ENCODE measurements around the gene TPI1. TPM values are rescaled to one million over a fixed set of nuclear protein-coding genes. Genes with fewer than 3 reads are reported as not detected.

Gene TPI1
- total RNA-seq, 1 donor from 2014 or later: 2,208 TPM

GRCh38 chr12:6834254-6834653 is 33.1 kb upstream of the TPI1 start:
- no peak for DNase-seq (ENCODE audit: low read depth)
- no peak overlapping the region for H3K4me3 ChIP-seq (ENCODE audit: low read depth, low read length)
- TF ChIP-seq, protein P1, sequence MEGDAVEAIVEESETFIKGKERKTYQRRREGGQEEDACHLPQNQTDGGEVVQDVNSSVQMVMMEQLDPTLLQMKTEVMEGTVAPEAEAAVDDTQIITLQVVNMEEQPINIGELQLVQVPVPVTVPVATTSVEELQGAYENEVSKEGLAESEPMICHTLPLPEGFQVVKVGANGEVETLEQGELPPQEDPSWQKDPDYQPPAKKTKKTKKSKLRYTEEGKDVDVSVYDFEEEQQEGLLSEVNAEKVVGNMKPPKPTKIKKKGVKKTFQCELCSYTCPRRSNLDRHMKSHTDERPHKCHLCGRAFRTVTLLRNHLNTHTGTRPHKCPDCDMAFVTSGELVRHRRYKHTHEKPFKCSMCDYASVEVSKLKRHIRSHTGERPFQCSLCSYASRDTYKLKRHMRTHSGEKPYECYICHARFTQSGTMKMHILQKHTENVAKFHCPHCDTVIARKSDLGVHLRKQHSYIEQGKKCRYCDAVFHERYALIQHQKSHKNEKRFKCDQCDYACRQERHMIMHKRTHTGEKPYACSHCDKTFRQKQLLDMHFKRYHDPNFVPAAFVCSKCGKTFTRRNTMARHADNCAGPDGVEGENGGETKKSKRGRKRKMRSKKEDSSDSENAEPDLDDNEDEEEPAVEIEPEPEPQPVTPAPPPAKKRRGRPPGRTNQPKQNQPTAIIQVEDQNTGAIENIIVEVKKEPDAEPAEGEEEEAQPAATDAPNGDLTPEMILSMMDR (conservative IDR thresholded peaks at IDR 0.05; ENCODE audit: low read depth, low read length): no peak

GRCh38 chr12:6834873-6835272 is 32.5 kb upstream of the TPI1 start:
- DNase-seq (ENCODE audit: low read depth): no peak
- TF ChIP-seq, protein P1 (conservative IDR thresholded peaks at IDR 0.05; ENCODE audit: low read depth, low read length): no peak
- H3K4me3 ChIP-seq (ENCODE audit: low read depth, low read length): no peak overlapping the region

- no peak for DNase-seq (ENCODE audit: low read depth)
- TF ChIP-seq, protein P1 (conservative IDR thresholded peaks at IDR 0.05; ENCODE audit: low read depth, low read length): no peak
- no peak overlapping the region for H3K4me3 ChIP-seq (ENCODE audit: low read depth, low read length)
Measured at GRCh38 chr12:6836851-6837250, 30.5 kb upstream of the TPI1 start.

DNA sequence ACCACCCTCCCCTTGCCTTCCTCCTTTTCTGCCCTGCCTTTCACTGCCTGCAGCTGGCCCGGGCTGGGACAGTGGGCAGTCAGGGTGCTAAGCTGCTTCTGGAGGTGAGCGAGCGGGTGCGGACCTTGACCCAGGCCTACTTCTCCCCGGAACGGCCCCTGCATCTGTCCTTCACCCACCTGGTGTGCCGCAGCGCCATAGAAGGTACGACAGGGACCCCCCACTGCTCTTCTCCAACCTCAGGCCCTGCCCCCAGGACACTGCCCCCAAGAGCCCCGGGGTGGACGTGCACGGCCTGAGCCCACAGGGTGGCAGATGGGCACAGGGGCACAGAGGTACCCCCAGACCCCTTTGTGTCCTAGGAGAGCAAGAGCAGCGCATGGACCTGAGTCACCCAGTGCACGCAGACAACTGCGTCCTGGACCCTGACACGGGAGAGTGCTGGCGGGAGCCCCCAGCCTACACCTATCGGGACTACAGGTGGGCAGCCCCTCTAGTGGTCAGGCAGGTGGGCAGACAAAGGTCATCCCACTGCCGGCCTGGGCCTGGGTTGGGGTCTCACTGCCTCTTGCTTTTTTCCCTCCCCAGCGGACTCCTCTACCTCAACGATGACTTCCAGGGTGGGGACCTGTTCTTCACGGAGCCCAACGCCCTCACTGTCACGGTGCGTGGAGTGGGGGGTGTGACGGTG is 29.8 kb upstream of the TPI1 start:
- H3K4me3 ChIP-seq (ENCODE audit: low read depth, low read length): no peak overlapping the region
- DNase-seq (ENCODE audit: low read depth): no peak
- TF ChIP-seq, protein P1 (conservative IDR thresholded peaks at IDR 0.05; ENCODE audit: low read depth, low read length): no peak

GRCh38 chr12:6838854-6839253 is 28.5 kb upstream of the TPI1 start:
- no peak overlapping the region for H3K4me3 ChIP-seq (ENCODE audit: low read depth, low read length)
- no peak for DNase-seq (ENCODE audit: low read depth)
- TF ChIP-seq, protein P1 (conservative IDR thresholded peaks at IDR 0.05; ENCODE audit: low read depth, low read length): no peak

DNA sequence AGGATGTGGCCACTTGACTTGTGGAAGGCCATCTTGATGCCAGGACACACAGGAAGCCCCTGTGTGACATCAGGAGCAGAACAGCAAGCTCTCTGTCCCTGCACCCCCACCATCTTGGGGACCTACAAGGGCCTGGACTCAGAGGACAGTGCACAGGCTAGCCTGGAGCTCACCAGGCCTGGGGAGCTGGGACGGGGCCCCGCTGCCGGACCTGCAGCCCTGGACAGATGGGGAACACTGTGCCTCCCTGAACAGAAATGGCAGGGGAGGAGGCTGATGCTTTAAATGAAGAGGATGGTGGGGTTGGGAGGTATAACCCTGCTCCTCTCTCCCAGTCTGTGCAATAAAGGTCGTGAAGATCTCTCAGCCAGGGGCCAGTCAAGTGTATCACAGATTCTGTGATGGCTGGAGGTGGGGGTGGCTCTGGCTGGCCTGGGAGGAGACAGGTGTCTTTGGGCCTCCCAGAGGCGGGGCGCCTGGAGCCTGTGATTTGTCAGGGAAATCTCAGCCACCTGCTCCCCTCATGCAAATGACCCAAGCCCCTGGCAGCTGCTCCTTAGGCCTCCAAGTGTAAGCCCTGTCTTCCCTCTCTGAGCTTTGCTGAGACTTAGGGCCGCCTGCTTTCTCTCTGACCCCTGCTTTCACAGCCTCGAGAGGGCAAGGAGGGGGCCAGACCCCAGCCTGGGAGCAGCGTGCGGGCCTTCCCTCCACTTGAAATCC is 27.7 kb upstream of the TPI1 start:
- TF ChIP-seq, protein P1 (conservative IDR thresholded peaks at IDR 0.05; ENCODE audit: low read depth, low read length): no peak
- DNase-seq (ENCODE audit: low read depth): no peak
- no peak overlapping the region for H3K4me3 ChIP-seq (ENCODE audit: low read depth, low read length)
